ENCODE data around the gene KLRC3.
"Not testable (repeated sequence)": the region's sequence is repeated elsewhere in the genome, so short reads cannot be mapped to it uniquely, and the experiment has no call there.

KLRC3 gene

DNA sequence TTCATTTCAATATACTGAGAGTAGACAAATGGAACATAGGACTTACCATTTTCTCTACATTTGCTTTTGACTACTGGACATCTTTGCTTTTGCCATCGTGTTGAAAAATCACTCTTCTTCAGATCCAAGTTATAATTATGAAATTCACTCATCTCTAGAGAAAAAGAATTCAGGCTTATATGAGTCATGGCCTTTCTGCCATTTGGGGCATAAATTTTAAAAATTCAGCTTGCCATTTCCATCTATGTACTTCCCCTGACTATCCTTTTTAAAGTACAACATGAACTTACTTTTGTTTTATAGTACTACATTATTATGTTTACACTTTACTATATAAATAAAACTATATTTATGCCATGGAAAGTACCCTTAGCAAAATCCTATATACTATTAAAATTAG is 33.5 kb downstream of the KLRC3 start:
- Histone ChIP-seq H3K36me3 (no peaks in the 10 kb centered on the region), H3K27ac (no peak overlapping the region), H3K4me3 (no peak overlapping the region), H3K27me3 (no peaks in the 10 kb centered on the region), H3K9me3 (no peaks in the 10 kb centered on the region), H3K4me1 (peaks cover 0 to 2% (median 0%) of the 10 kb centered on the region in 4 donors)
- no peak for DNase-seq
- TF ChIP-seq, protein P1, sequence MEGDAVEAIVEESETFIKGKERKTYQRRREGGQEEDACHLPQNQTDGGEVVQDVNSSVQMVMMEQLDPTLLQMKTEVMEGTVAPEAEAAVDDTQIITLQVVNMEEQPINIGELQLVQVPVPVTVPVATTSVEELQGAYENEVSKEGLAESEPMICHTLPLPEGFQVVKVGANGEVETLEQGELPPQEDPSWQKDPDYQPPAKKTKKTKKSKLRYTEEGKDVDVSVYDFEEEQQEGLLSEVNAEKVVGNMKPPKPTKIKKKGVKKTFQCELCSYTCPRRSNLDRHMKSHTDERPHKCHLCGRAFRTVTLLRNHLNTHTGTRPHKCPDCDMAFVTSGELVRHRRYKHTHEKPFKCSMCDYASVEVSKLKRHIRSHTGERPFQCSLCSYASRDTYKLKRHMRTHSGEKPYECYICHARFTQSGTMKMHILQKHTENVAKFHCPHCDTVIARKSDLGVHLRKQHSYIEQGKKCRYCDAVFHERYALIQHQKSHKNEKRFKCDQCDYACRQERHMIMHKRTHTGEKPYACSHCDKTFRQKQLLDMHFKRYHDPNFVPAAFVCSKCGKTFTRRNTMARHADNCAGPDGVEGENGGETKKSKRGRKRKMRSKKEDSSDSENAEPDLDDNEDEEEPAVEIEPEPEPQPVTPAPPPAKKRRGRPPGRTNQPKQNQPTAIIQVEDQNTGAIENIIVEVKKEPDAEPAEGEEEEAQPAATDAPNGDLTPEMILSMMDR (IDR thresholded peaks at IDR 0.05), result no peak
- intact Hi-C loops (cut with DNase I; ENCODE audit: low total_unique reads), result no loop called here

DNA sequence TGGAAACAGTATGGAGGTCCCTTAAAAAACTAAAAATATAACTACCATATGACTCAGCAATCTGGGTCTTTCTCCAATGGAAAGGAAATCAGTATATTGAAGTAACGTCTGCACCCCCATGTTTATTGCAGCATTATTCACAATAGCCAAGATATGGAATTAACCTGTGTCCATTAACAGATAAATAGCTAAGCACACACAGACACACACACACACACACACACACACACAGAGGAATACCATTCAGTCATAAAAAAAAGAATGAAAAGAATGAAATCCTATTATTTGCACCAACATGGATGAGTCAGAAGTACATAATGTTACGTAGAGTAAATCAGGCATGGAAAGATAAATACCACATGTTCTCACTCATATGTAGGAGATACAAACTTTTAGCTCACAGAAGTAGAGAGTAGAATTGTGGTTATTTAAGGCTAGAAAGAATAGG is 35.2 kb downstream of the KLRC3 start:
- Histone ChIP-seq H3K27me3 (no peaks in the 10 kb centered on the region), H3K36me3 (no peaks in the 10 kb centered on the region), H3K27ac (no peak overlapping the region), H3K4me1 (no peaks in the 10 kb centered on the region), H3K9me3 (no peaks in the 10 kb centered on the region), H3K4me3 (no peak overlapping the region)
- DNase-seq, result no peak
- intact Hi-C loops (cut with DNase I; ENCODE audit: low total_unique reads), result no loop called here
- TF ChIP-seq, protein P1 (IDR thresholded peaks at IDR 0.05), result no peak

DNA sequence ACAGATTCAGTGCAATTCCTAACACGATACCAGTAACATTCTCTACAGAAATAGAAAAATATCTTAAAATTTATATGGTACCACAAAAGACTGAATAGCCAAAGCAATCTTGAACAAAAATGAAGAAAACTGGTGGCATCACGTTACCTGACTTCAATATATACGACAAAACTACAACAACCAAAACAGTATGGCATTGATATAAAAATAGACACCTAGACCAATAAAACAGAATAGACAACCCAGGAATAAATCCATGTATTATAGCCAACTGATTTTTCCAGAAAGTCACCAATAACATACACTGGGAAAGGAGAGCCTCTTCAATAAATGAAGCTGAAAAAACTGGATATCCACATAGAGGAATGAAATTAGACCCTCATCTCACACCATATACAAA is 36.2 kb downstream of the KLRC3 start:
- TF ChIP-seq, protein P1 (IDR thresholded peaks at IDR 0.05), result no peak

DNA sequence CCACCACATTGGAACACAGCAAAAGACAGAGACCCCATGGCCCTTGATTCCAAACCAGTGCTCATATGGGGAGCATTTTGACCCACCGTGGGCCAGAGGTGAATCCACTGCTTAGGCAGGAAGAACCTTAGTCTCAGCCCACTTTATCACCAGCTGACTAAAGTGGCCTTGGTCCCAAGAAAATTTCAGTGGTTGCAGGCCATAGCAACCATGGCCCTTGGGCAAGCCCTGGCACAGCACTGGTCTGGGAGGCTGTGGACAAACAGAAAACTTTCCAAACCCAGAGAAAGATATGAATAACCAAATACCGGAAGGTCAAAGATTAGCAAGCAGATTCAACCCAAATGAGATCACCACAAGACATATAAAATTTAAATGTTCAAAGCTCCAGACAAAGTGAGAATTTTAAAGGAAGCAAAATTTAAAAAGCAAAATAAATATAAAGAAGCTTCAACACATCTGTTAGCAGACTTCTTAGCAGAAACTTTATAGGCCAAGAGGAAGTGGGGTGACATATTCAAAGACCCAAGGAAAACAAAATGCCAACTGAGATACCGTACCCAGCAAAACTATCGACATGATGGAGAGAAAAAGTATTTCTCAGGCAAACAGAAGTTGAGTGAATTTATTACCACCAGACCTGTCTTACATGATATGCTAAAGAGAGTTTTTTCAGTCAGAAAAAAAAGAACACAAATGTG is 38.3 kb downstream of the KLRC3 start:
- Histone ChIP-seq H3K4me3 (no peak overlapping the region), H3K4me1 (no peaks in the 10 kb centered on the region), H3K9me3 (no peaks in the 10 kb centered on the region), H3K27me3 (no peaks in the 10 kb centered on the region), H3K36me3 (no peaks in the 10 kb centered on the region), H3K27ac (no peak overlapping the region)
- DNase-seq, result no peak
- intact Hi-C loops (cut with DNase I; ENCODE audit: low total_unique reads), result no loop called here
- TF ChIP-seq, protein P1 (IDR thresholded peaks at IDR 0.05), result no peak

More for the DNA sequence above, 36.2 kb downstream of the KLRC3 start:
- intact Hi-C loops (cut with DNase I; ENCODE audit: low total_unique reads), result no loop called here
- no peaks in the 10 kb centered on the region for H3K9me3 ChIP-seq
- no peak overlapping the region for H3K4me3 ChIP-seq
- no peak for DNase-seq
- no peaks in the 10 kb centered on the region for H3K4me1 ChIP-seq
- no peak overlapping the region for H3K27ac ChIP-seq
- no peaks in the 10 kb centered on the region for H3K36me3 ChIP-seq
- H3K27me3 ChIP-seq, result no peaks in the 10 kb centered on the region

DNA sequence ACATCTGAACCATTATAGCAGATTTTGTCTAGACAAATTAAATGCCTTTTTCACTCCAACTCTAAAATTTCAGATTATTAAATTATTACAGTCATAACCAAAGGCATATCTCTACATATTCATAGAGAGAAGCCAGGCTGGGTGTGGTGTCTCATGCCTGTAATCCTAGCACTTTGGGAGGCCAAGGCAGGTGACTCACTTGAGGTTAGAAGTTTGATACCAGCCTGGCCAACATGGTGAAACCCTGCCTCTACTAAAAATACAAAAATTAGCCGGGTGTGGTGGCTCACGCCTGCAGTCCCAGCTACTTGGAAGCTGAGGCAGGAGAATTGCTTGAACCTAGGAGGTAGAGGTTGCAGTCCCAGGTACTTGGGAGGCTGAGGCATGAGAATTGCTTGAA is 41.7 kb downstream of the KLRC3 start:
- H3K36me3 ChIP-seq; H3K4me1 ChIP-seq; intact Hi-C loops (cut with DNase I; ENCODE audit: low total_unique reads); H3K9me3 ChIP-seq; H3K27ac ChIP-seq; DNase-seq; H3K4me3 ChIP-seq; H3K27me3 ChIP-seq: not testable (repeated sequence)

DNA sequence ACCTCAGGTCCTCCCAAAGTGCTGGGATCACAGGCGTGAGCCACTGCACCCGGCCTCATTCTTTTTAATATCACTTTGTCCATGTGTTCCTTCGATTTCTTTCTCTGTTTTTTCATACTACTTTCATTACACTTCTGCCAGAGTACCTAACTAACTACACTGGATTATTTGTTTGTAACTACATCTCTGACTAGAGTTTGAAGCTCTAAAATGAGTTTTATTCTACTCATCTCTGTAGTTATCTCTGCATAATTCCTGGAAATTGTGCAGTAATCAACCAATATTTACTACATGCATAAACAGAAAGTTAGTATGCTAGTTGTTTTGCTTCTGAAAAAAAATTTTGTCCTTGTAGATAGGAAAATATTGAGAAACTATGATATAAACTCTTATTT is 45.8 kb downstream of the KLRC3 start:
- TF ChIP-seq, protein P1 (IDR thresholded peaks at IDR 0.05), result no peak
- DNase-seq, result no peak
- Histone ChIP-seq H3K27me3 (no peaks in the 10 kb centered on the region), H3K9me3 (no peaks in the 10 kb centered on the region), H3K27ac (no peak overlapping the region), H3K4me3 (no peak overlapping the region), H3K36me3 (no peaks in the 10 kb centered on the region), H3K4me1 (no peaks in the 10 kb centered on the region)
- intact Hi-C loops (cut with DNase I; ENCODE audit: low total_unique reads), result no loop called here
